HG03575 (cell line): ENCODE data around the gene ATRIP.
"Not testable (repeated sequence)": the region's sequence is repeated elsewhere in the genome, so short reads cannot be mapped to it uniquely, and the experiment has no call there.

Source experiments
- ATAC-seq: cut with Tn5 transposase; IDR thresholded peaks from one replicate; pipeline ENCODE4 v1.9.1; 2021; ENCODE audit not compliant: unreplicated experiment, insufficient number of reproducible peaks, low FRiP score; ENCODE audit errors: extremely low read depth

Gene ATRIP

DNA sequence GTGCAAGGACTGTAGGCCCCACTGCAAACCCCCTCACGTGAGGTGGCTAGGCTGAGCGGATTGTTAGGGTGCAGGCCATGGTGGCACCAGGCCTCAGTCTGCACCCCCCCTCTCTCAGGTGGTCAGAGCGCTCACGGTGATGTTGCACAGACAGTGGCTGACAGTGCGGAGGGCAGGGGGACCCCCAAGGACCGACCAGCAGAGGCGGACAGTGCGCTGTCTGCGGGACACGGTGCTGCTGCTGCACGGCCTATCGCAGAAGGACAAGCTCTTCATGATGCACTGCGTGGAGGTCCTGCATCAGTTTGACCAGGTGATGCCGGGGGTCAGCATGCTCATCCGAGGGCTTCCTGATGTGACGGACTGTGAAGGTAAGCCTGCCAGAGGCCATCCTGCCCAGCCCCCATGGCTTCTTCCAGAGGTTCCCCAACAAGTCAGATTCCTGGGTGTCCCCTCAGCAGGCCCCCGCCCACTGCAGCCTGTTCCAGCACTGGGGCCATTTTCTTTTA, 18.2 kb downstream of the ATRIP start:
- no peak for ATAC-seq

DNA sequence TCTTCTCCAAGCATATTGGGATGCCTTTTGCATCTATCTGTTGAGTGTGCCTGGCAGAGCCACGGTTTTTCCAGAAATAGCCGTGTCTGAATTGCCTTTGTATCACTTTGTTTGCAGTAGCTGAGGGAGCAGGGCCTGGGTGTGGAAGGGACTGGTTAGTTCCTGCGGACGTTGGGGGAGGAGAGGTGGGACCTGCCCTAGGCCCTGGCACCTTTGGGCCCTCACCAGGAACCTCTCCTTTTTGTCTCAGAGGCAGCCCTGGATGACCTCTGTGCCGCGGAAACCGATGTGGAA, 18.6 kb downstream of the ATRIP start:
- no peak for ATAC-seq

DNA sequence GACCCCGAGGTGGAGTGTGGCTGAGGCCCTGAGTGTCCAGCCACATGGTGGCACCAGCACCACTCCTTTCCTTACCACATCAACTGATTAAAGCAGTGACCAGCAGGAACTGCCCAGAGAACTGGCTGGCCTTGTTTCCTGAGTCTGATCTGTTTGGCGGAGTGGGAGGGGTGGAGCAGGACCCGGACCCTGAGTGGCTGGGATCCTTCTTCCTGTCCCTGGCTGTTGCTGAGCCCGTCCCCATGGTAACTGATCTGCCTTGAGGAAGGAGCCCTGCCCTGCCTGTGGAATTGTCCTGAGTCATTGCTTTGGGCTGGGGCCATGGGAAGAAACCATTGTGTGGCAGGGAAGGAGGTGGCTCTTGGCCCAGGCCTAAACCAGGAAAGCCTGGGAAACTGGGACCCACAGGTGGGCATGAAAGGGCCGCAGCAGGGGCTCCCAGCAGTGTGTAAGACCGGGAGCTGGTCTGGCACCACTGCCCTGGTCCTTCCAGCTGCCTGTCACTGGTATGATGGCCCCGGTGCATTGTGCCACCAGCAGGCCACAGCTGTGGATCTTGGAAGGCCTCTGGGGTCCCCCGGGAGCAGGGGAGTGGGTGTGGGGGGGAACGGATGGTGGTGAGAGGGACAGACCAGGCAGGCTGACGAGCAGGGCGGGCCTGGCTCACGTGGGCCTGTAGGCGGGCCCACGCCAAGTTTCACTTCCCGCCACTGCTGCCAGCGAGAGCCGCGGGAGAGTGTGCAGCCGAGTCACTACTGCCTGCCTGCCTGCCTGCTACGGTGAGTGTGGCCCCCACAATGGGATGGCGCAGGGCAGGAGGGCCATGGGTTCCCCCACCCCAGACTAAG, 19.2 kb downstream of the ATRIP start:
- no peak for ATAC-seq

DNA sequence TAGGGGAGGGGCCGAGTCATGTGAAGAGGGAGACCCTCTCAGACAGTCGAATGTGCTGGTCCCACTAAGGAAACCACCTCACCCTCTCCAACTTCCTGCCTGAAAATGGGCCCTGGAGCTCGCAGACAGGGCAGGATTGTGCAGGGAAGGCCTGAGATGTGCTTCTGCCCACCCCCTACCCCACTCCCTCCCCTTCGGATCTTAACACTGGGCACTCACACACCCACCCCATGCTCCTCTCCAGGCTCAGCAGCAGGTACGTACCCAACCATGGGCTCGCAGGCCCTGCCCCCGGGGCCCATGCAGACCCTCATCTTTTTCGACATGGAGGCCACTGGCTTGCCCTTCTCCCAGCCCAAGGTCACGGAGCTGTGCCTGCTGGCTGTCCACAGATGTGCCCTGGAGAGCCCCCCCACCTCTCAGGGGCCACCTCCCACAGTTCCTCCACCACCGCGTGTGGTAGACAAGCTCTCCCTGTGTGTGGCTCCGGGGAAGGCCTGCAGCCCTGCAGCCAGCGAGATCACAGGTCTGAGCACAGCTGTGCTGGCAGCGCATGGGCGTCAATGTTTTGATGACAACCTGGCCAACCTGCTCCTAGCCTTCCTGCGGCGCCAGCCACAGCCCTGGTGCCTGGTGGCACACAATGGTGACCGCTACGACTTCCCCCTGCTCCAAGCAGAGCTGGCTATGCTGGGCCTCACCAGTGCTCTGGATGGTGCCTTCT, 20.0 kb downstream of the ATRIP start:
- no peak for ATAC-seq

DNA sequence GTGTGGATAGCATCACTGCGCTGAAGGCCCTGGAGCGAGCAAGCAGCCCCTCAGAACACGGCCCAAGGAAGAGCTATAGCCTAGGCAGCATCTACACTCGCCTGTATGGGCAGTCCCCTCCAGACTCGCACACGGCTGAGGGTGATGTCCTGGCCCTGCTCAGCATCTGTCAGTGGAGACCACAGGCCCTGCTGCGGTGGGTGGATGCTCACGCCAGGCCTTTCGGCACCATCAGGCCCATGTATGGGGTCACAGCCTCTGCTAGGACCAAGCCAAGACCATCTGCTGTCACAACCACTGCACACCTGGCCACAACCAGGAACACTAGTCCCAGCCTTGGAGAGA, 20.5 kb downstream of the ATRIP start:
- ATAC-seq: no peak

DNA sequence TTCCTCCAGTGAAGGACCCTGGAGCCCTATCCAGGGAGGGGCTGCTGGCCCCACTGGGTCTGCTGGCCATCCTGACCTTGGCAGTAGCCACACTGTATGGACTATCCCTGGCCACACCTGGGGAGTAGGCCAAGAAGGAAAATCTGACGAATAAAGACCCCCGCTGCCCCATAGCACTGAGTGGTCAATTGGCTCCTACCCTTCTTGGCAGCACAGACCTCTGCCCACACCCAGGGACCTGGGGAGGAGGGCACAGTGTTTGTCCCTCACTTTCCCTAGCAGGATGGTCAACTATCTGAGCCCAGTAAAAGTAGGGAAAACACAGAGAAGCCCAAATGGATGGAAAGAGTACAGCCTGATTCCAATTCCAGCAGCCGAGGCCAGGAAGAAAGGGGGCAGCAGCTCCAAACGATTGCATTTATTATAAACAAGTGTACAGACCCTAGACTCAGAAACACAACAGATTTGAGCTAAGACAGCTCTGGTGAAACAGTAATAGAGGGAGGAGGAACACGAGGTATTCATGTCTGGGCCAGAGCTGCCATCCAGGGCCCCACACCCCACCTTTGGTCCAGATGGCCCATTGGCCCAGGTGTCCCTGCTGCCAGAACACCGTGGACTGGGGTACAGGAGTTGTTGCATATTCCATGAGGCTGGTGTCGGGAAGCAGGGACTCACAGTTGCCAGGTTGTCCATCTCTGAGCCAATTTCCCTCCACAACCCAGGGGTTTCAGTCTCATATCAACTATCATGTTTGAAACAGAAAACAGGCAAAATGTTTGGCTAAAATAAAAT, 21.1 kb downstream of the ATRIP start:
- no peak for ATAC-seq

DNA sequence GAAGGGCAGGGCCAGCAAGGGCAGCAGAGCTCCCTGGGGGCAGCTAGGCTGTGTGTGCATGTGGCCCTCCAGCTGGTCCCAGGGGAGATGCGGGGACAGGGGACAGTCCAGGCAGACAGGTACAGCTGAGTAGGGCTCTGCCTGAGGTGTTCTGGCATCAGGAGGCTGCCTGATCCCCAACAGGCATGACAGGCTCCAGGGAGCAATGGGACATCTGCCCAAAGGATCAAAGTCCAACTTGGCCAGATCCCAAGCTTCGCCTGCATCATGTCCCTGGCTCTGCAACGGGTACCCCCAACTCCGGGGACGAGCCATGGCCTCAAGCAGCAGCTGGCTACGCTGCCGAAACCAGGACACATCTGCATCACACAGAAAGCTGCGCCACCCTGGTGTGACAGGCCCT, 21.8 kb downstream of the ATRIP start:
- no peak for ATAC-seq

DNA sequence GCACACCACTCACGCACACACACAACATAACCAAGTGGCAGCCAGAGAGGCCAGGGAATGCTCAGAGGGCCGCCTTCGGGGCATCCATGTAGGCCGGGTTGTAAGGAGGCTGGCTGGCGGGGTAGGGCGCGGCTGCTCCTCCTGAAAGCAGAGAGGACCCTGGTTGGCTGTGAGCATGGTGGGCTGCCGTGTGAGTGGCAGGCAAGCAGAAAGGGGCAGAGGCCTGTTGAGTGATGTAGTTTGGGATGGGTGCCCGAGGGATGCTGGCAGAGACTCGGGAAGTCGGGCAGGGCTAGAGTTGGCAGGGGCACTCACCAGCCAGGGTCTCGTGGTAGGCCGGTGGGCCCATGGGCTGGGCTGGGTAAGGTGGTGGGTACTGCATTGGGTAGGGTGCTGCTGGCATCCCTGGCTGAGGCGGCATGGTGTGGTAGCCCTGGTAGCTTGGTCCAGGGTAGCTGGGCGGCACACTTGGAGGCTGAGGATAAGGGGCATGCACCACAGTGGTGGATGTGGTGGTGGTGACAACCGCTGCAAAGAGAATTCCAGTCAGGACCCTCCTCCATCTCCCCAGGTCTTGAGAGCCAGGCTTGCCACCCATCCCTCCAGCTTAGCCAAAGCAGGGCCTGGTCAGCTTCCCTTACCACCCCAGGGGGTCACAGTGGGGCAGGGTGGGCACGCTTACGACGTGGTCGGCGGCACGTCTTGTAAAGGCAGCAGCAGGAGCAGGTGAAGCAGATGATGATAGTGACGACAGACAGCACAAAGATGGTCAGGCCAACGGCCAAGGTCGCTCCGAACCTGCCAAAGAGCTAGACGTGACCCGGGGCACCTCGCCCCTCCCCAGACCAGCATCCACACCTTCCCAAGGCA, 22.7 kb downstream of the ATRIP start:
- no peak for ATAC-seq

DNA sequence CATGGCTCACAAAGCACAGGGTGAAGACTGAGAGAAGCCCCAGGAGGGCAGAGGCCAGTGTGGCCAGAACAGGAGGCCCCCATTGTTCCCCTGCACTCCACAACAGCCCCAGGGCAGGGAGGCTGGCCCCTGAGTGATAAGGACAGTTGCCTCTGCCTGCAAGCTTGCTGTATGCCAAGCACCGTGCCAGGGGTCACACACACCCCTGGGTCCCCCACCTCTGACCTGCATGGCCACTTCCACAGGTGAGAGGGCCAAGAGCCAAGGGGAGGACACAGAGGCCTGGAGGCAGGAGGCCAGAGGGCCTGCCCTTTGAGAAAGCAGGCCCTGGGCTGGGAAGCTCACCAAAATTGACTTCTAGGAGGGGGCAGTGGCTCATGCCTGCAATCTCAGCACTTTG, 23.7 kb downstream of the ATRIP start:
- ATAC-seq: no peak

DNA sequence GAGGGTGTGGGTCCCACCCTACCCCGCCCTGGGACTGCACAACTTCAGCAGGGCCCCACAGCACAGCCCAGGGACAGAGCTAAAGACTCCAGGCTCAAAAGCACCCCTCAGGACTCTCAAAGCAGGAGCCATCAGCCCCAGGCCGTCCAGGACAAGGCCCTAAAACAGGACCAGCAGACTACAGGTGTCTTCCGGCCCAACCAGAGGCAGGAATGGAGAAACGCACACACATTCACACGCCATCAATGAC, 26.1 kb downstream of the ATRIP start:
- ATAC-seq: peak; percentile 9

DNA sequence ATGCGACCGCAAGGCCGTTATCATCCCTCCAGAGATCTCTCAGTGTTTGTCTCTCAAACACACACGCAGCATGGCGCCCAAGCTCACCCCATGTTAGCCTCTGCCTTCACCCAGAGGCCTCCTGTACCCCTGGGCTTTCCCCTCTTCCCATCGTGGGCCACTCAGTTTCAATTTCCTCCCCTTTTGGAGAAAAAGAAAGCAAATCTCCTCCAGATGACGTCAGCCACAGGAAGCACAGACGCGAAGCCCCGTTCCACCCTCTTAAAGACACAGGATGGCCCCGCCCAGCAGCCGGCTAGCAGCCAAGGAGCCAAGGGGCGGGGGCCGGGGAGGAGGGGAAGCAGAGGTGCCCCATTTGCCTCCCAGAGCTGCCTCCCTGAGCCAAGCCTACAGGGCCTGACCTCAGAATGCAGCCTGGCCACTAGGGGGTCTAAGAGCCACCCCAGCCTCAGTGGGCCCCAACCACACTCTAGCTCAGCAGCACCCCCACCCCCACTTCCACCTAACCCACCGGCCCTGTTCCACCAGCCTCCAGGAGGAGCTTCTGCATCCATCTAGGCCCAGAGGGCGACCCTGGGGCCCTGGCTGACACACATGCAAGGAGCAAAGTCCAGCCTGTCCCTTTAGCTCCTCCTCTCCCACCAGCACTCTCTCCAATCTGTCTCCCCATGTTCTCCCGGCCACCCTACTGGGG, 26.5 kb downstream of the ATRIP start:
- peak; percentile 41 for ATAC-seq

DNA sequence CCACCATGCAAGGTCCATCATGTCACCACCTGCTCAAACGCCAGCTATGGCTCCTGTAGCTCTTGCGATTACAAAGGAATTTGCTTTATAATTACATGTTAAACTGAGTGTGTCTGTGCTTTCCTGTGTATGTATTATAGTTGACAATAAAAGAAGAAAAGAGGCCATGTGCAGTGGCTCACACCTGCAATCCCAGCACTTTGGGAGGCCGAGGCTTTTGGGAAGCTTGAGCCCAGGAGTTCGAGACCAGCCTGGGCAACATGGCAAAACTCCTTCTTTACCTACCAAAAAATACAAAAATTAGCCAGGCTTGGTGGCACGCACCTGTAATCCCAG, 27.0 kb downstream of the ATRIP start:
- no peak for ATAC-seq

DNA sequence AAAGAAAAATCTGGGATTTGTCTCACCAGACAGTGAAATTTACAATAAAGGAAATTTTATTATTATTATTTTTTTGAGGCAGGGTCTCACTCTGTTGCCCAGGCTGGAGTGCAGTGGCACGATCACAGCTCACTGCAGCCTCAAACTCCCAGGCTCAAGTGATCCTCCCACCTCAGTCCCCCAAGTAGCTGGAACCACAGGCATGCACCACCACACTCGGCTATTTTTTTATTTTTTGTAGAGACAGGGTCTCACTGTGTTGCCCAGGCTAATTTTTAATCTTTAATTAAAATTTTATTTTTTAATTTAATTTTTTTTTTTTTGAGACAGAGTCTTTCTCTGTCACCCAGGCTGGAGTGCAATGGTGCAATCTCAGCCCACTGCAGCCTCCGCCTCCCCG, 27.5 kb downstream of the ATRIP start:
- ATAC-seq: not testable (repeated sequence)

DNA sequence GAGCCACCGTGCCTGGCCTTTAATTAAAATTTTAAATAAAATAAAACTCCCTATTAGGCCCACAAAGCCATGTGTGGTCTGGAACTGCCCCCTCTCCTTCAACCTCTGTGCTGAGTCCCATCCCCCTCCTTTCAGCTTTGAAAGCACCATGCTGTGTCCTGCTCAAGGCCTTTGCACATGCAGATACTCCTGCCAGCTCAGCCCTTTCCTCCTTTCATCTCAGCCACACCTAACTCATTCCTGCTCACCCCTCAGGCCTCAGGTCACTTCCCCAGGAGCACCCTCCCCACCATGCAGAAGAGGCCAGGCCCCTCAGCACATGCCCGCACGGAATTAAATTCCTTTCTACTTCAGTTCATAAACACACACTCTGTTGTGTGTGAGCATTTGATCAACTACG, 28.1 kb downstream of the ATRIP start:
- no peak for ATAC-seq

DNA sequence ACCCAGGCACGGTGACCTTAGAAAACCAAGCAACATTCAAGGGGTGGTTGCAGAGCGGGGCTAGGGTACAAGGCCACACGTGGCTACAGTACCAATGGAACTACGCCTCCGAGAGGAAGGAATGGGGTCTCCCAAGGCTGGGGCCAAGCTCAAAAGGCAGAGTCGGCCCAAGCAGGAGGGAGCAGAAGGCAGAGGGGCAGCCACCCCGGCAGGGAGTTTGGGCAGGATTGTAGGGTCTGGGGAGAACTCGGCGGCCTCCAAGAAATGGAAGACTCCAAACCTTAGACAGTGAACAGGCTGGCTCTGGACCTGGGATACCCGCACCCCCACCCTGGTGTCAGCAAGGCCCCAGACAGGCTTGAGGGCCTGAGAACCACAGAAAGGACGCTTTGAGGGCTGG, 28.7 kb downstream of the ATRIP start:
- ATAC-seq: no peak

DNA sequence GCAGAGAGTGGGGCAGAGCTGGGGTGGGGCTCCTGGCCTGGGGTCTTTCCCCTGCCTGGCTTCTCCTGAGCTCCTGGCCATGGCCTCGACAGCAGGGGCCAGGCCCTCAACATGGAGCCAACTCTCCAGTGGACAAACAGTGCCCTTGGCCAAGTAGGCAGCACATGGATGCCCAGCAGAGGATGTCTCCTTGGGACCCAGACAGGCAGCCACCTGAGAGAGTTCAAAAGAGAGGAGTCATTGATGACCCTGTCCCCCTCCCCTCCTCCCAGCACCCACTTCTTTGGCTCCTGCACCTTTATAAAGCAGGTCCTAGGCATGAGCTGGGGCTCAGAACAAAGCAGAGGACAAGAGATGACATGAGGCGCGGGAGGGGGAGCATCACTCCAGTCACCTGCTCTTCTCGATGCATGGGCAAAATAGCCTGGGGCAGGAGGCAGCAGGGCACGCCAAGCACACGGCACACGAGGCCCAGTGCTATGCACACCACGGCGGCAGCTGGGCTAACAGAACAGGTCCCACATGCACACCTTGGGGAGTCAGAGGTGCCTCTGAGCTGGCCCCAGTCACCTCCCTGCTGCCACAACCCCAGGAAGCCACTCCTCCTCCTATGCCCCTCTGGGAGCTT, 30.0 kb downstream of the ATRIP start:
- ATAC-seq: no peak

DNA sequence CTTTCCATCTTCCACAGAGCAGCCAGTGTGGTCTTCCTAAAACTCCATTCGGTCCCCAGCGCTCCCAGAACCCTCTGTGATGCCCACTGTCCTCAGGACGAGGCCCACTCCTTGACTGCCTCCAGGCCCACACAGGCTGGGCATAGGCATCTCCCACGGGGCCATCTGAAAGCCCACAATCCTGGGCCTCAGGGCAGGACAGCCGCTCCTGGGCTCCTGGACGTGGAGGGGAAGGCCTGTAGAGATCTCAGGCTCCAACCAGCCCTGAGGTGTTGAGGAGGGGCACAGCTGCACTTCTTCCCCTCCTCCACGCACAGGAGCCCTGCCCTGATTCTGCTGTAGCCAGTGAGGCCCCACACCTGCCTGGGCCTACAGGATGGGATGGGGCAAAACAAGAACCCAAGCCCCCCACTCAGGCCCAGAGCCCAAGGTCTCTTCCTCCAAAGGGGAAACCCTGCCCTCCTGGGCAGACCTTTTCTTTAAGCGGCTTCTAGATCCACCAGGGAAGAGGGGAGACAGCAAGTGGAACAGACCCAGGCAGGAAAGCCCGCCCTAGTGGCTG, 31.5 kb downstream of the ATRIP start:
- ATAC-seq: no peak
